Sigmoid colon (tissue), 3 donors: ENCODE measurements around the gene MEF2A.

Experiments
- POLR2A ChIP-seq, 2 donors: fragments of 450-650 bp; IDR thresholded peaks; one replicate each; pipeline ENCODE4 v1.6.1; 2016; ENCODE audit warnings: antibody characterized with exemption in 2 of 2, mild to moderate bottlenecking in 2 of 2, moderate library complexity in 2 of 2
- TF ChIP-seq, protein P1 (sequence below), 4 experiments: fragments of 450-650 bp in 3 of 4; fragments of 200-600 bp in 1 of 4; IDR thresholded peaks; one replicate each; pipeline ENCODE4 v1.5.1; 2016 to 2019; ENCODE audit warnings: antibody characterized with exemption in 4 of 4, mild to moderate bottlenecking in 3 of 4, moderate library complexity in 2 of 4

DNA sequence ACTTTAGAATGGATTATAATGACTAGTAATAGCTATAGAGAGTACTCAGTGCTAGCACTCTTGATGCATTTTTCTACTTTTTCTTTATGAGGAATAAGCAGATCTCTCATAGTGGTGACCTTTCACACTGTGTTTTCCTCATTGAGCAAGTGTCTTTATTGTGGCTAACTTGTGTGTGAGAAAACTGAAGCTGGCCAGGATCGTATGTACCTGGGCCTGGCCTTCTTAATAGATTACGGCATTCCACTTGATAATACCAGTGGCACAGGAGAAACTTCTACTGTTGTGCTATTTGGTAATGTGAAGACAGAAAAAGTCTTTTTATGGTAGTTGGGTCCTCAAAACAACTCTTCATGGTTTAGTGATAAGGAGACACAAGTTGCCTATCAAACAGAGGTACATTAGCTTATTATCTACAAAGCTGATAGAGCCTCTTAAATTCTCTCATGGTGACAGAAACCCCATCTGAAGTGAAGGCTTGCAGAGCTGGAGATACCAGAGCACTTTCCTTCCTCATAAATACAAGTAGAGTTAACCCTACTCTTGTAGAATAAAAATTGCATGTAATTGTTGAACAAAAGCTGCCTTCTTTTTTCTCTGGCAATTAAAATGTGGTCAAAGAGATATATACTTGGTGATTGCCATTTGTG lies 102.9 kb downstream of the MEF2A start:
- TF ChIP-seq, protein P1, sequence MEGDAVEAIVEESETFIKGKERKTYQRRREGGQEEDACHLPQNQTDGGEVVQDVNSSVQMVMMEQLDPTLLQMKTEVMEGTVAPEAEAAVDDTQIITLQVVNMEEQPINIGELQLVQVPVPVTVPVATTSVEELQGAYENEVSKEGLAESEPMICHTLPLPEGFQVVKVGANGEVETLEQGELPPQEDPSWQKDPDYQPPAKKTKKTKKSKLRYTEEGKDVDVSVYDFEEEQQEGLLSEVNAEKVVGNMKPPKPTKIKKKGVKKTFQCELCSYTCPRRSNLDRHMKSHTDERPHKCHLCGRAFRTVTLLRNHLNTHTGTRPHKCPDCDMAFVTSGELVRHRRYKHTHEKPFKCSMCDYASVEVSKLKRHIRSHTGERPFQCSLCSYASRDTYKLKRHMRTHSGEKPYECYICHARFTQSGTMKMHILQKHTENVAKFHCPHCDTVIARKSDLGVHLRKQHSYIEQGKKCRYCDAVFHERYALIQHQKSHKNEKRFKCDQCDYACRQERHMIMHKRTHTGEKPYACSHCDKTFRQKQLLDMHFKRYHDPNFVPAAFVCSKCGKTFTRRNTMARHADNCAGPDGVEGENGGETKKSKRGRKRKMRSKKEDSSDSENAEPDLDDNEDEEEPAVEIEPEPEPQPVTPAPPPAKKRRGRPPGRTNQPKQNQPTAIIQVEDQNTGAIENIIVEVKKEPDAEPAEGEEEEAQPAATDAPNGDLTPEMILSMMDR (IDR thresholded peaks at IDR 0.05) = no peak
- no peak for TF ChIP-seq POLR2A (IDR thresholded peaks at IDR 0.05)
